ENCODE data around the gene CPSF3. TPM values are rescaled to one million over a fixed set of nuclear protein-coding genes. Genes with fewer than 3 reads are reported as not detected.

Gene CPSF3
- total RNA-seq, 6 experiments from 2014 or later = 40.6 to 49.8 (median 44.5) TPM

DNA sequence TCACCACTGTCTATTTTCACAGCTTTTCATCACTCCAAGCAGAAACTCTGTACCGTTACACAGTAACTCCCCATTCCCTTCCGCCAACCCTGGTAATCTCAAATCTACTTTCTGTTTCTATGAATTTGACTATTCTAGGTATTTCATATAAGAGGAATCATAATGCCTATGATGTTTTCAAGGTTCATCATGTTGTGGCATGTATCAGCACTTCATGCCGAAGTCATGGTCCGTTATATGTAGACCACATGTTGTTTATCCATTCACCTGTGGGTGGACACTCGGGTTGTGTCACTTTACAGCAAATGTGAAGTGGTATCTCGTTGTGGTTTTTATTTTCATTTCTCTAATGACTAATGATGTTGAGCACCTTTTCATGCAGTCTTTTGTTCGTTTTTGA lies 21.6 kb downstream of the CPSF3 start:
- peaks cover 41% of the 10 kb centered on the region for H3K36me3 Mint-ChIP-seq (ENCODE audit: low read depth)
- H3K4me3 Mint-ChIP-seq = no peak overlapping the region
- H3K27me3 Mint-ChIP-seq (ENCODE audit: insufficient read depth) = no peaks in the 10 kb centered on the region
- H3K9me3 Mint-ChIP-seq = no peaks in the 10 kb centered on the region
- peaks cover 14% of the 10 kb centered on the region for H3K4me1 Mint-ChIP-seq (ENCODE audit: low read depth)
- no peak overlapping the region for H3K27ac Mint-ChIP-seq
- no peak for DNase-seq
- TF ChIP-seq CTCF (IDR thresholded peaks at IDR 0.05) = no peak

DNA sequence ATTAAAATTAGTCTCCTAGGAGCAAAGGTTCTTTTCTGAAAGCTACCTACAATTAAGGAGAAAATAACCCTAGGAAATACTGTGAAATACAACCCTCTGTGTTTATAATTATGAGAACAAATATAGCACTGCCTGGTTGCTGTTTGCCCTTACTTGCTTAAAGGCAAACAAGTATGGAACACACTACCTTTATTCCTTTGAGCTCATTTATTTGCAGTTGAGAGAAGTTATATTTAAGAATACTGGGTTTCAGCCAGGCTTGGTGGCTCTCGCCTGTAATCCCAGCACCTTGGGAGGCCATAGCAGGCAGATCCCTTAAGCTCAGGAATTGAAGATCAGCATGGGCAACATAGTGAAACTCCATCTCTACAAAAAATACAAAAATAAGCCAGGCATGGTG lies 27.8 kb downstream of the CPSF3 start:
- Mint-ChIP-seq H3K27ac (no peak overlapping the region), H3K36me3 (ENCODE audit: low read depth) (peaks cover 22% of the 10 kb centered on the region), H3K4me1 (ENCODE audit: low read depth) (no peaks in the 10 kb centered on the region), H3K4me3 (no peak overlapping the region), H3K9me3 (no peaks in the 10 kb centered on the region), H3K27me3 (ENCODE audit: insufficient read depth) (no peaks in the 10 kb centered on the region)
- TF ChIP-seq CTCF (IDR thresholded peaks at IDR 0.05) = no peak
- DNase-seq = no peak

DNA sequence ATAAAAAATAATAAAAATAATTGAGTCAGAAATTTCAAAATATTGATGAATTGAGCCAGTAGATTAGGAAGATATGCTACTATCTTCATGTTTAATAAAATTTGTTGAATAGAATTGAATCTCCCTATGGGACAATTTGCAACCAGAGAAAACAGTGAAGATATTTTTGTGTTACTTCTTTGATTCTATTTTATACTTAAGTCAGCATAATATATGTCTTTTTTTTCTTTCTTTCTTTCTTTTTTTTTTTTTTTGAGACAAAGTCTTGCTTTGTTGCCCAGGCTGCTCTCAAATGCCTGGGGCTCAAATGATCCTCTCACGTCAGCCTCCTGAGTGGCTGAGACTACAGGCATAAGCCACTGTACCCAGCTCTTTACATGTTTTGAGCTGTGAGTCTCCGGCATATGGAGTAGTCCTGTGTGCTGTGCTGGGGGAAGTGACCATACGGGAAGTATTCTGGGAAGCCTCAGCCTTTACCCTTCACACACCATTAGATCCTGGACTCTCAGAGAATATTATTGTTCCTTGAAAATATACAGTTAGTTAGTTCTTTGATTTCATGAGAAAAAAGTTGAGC lies 37.1 kb downstream of the CPSF3 start:
- peaks cover 21% of the 10 kb centered on the region for H3K36me3 Mint-ChIP-seq (ENCODE audit: low read depth)
- no peaks in the 10 kb centered on the region; the same call in none of the 2 replicates for H3K4me1 Mint-ChIP-seq (ENCODE audit: low read depth)
- TF ChIP-seq CTCF (IDR thresholded peaks at IDR 0.05) = no peak
- H3K27ac Mint-ChIP-seq = no peak overlapping the region
- H3K4me3 Mint-ChIP-seq = no peak overlapping the region
- DNase-seq = no peak
- no peaks in the 10 kb centered on the region; the same call in 1 of the 2 replicates for H3K27me3 Mint-ChIP-seq (ENCODE audit: insufficient read depth)
- H3K9me3 Mint-ChIP-seq = no peaks in the 10 kb centered on the region

DNA sequence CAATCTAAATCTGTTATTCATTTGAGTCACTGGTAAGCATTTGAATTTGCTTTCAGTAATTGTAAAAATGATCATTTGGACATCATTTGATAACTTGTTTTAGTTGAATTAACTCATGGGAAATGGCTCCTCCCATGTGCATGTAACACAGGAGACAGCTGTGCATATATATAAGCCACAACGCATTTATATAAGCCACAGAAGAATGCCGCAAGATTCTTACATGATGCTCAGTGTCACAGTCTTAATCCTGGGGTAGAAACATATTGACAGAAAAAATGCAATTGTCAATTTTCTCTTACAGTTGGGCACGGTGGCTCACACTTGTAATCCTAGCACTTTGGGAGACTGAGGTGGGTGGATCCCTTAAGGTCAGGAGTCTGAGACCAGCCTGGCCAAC lies 37.6 kb downstream of the CPSF3 start:
- no peak overlapping the region for H3K27ac Mint-ChIP-seq
- no peak overlapping the region for H3K4me3 Mint-ChIP-seq
- peaks cover 3% of the 10 kb centered on the region for H3K27me3 Mint-ChIP-seq (ENCODE audit: insufficient read depth)
- H3K9me3 Mint-ChIP-seq = no peaks in the 10 kb centered on the region
- no peak for TF ChIP-seq CTCF (IDR thresholded peaks at IDR 0.05)
- H3K36me3 Mint-ChIP-seq (ENCODE audit: low read depth) = peaks cover 26% of the 10 kb centered on the region
- H3K4me1 Mint-ChIP-seq (ENCODE audit: low read depth) = no peaks in the 10 kb centered on the region; the same call in none of the 2 replicates
- no peak for DNase-seq

DNA sequence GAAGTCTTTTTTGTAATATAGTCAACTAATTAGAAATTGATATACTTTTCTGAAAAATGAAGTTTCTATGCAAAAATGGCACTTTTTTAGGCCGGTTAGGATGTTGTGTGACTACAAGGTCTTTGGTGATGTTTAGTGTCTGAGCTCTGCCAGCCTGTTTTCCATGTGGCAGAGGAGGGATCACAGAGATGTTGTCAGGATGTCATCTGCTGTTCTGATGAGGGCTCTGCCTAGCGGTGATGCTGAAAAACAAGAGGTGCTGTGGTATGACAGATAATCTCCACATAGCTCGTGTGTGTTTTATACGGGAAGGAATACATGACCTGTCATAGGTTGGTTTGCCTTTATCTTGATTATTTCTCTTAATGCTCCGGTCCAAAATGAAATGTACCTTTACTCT lies 38.9 kb downstream of the CPSF3 start:
- Mint-ChIP-seq H3K4me3 (no peak overlapping the region), H3K36me3 (ENCODE audit: low read depth) (peaks cover 15% of the 10 kb centered on the region), H3K27ac (no peak overlapping the region), H3K9me3 (no peaks in the 10 kb centered on the region), H3K4me1 (ENCODE audit: low read depth) (no peaks in the 10 kb centered on the region; the same call in none of the 2 replicates), H3K27me3 (ENCODE audit: insufficient read depth) (peaks cover 5% of the 10 kb centered on the region)
- DNase-seq = no peak
- no peak for TF ChIP-seq CTCF (IDR thresholded peaks at IDR 0.05)
